ENCODE measurements around the gene NAPG.
"Not testable (repeated sequence)": the region's sequence is repeated elsewhere in the genome, so short reads cannot be mapped to it uniquely, and the experiment has no call there.

NAPG gene

GRCh38 chr18:10495936-10496335 lies 29.9 kb upstream of the NAPG start:
- no peak overlapping the region for H3K27ac ChIP-seq
- no peak for TF ChIP-seq ZFX (IDR thresholded peaks at IDR 0.05; ENCODE audit: borderline replicate concordance)
- no peak for TF ChIP-seq CTCF (IDR thresholded peaks at IDR 0.05)

GRCh38 chr18:10497206-10497749 lies 28.5 kb upstream of the NAPG start:
- TF ChIP-seq ZFX (IDR thresholded peaks at IDR 0.05; ENCODE audit: borderline replicate concordance) (no peak), CTCF (IDR thresholded peaks at IDR 0.05) (no peak)
- H3K27ac ChIP-seq, result no peak overlapping the region

GRCh38 chr18:10499230-10499629 lies 26.6 kb upstream of the NAPG start:
- H3K27ac ChIP-seq, result no peak overlapping the region

GRCh38 chr18:10500038-10500437 lies 25.8 kb upstream of the NAPG start:
- H3K27ac ChIP-seq, result no peak overlapping the region
- TF ChIP-seq CTCF (IDR thresholded peaks at IDR 0.05) (no peak), ZFX (IDR thresholded peaks at IDR 0.05; ENCODE audit: borderline replicate concordance) (no peak)

More at GRCh38 chr18:10499230-10499629, 26.6 kb upstream of the NAPG start:
- TF ChIP-seq ZFX (IDR thresholded peaks at IDR 0.05; ENCODE audit: borderline replicate concordance) (no peak), CTCF (IDR thresholded peaks at IDR 0.05) (no peak)

GRCh38 chr18:10504723-10505122 lies 21.1 kb upstream of the NAPG start:
- no peak overlapping the region for H3K27ac ChIP-seq
- no peak for TF ChIP-seq ZFX (IDR thresholded peaks at IDR 0.05; ENCODE audit: borderline replicate concordance)
- no peak for TF ChIP-seq CTCF (IDR thresholded peaks at IDR 0.05)

GRCh38 chr18:10505892-10506291 lies 19.9 kb upstream of the NAPG start:
- not testable (repeated sequence) for H3K27ac ChIP-seq

GRCh38 chr18:10508591-10508990 lies 17.2 kb upstream of the NAPG start:
- TF ChIP-seq CTCF (IDR thresholded peaks at IDR 0.05) (no peak), ZFX (IDR thresholded peaks at IDR 0.05; ENCODE audit: borderline replicate concordance) (no peak)
- H3K27ac ChIP-seq, result no peak overlapping the region

- TF ChIP-seq CTCF (IDR thresholded peaks at IDR 0.05), result no peak
- TF ChIP-seq ZFX (IDR thresholded peaks at IDR 0.05; ENCODE audit: borderline replicate concordance), result no peak
Measured at GRCh38 chr18:10511236-10511635, 14.6 kb upstream of the NAPG start.

More at GRCh38 chr18:10511236-10511635, 14.6 kb upstream of the NAPG start:
- H3K27ac ChIP-seq, result no peak overlapping the region
